ENCODE data around the gene GATA5. TPM values are rescaled to one million over a fixed set of nuclear protein-coding genes. Genes with fewer than 3 reads are reported as not detected.

The GATA5 gene
- total RNA-seq, 1 experiment from 2014 or later = 0.96 TPM

GRCh38 chr20:62457831-62458230, 18.0 kb downstream of the GATA5 start:
- BruUV-seq (replicated peaks) = no TSS peak
- Histone ChIP-seq H3K36me3 (ENCODE audit: low read depth) (no peaks in the 10 kb centered on the region), H3K4me2 (no peak overlapping the region), H3K9me3 (ENCODE audit: insufficient read depth, low read depth) (no peaks in the 10 kb centered on the region), H3K79me2 (ENCODE audit: low read depth) (no peaks in the 10 kb centered on the region), H3K9me2 (ENCODE audit: insufficient read depth) (no peaks in the 10 kb centered on the region), H3K4me3 (no peak overlapping the region), H3K27me3 (ENCODE audit: insufficient read depth, low read depth) (peaks cover 53% of the 10 kb centered on the region), H3K4me1 (replicated peaks; ENCODE audit: insufficient read depth) (no peaks in the 10 kb centered on the region), H3F3A (ENCODE audit: insufficient read depth, low read depth) (no peaks in the 10 kb centered on the region), H4K20me1 (ENCODE audit: insufficient read depth) (no peaks in the 10 kb centered on the region), H3K27ac (no peak overlapping the region), H2AFZ (no peak overlapping the region)
- ChIA-PET POLR2A (ENCODE audit: unreplicated experiment) (no interaction called here), CTCF (no interaction called here)
- TF ChIP-seq CTCF (conservative IDR thresholded peaks at IDR 0.05) = no peak
- intact Hi-C loops (cut with micrococcal nuclease; ENCODE audit: unreplicated experiment) = no loop called here
- DNase-seq = no peak

GRCh38 chr20:62457098-62457497, 18.7 kb downstream of the GATA5 start:
- peaks cover 61% of the 10 kb centered on the region for H3K27me3 ChIP-seq (ENCODE audit: insufficient read depth, low read depth)

GRCh38 chr20:62455929-62456328, 19.9 kb downstream of the GATA5 start:
- H3K27ac ChIP-seq = no peak overlapping the region
- no peaks in the 10 kb centered on the region for H4K20me1 ChIP-seq (ENCODE audit: insufficient read depth)
- H3K4me1 ChIP-seq (replicated peaks; ENCODE audit: insufficient read depth) = no peaks in the 10 kb centered on the region
- no peaks in the 10 kb centered on the region for H3F3A ChIP-seq (ENCODE audit: insufficient read depth, low read depth)
- no peak overlapping the region for H3K4me3 ChIP-seq
- intact Hi-C loops (cut with micrococcal nuclease; ENCODE audit: unreplicated experiment) = no loop called here
- H2AFZ ChIP-seq = no peak overlapping the region
- H3K27me3 ChIP-seq (ENCODE audit: insufficient read depth, low read depth) = peaks cover 69% of the 10 kb centered on the region
- ChIA-PET POLR2A (ENCODE audit: unreplicated experiment) (no interaction called here), CTCF (no interaction called here)
- H3K4me2 ChIP-seq = no peak overlapping the region
- no peak for TF ChIP-seq EZH2 (IDR thresholded peaks at IDR 0.05; ENCODE audit: low read depth)
- no peaks in the 10 kb centered on the region for H3K36me3 ChIP-seq (ENCODE audit: low read depth)
- BruUV-seq (replicated peaks) = no TSS peak
- no peaks in the 10 kb centered on the region for H3K9me2 ChIP-seq (ENCODE audit: insufficient read depth)
- H3K79me2 ChIP-seq (ENCODE audit: low read depth) = no peaks in the 10 kb centered on the region
- DNase-seq = no peak
- no peaks in the 10 kb centered on the region for H3K9me3 ChIP-seq (ENCODE audit: insufficient read depth, low read depth)

More at GRCh38 chr20:62457098-62457497, 18.7 kb downstream of the GATA5 start:
- H3K36me3 ChIP-seq (ENCODE audit: low read depth) = no peaks in the 10 kb centered on the region
- ChIA-PET POLR2A (ENCODE audit: unreplicated experiment) (no interaction called here), CTCF (no interaction called here)
- TF ChIP-seq EZH2 (IDR thresholded peaks at IDR 0.05; ENCODE audit: low read depth) = no peak
- TF ChIP-seq CTCF (conservative IDR thresholded peaks at IDR 0.05) = no peak
- no peak for DNase-seq
- H3K27ac ChIP-seq = no peak overlapping the region
- H3K9me3 ChIP-seq (ENCODE audit: insufficient read depth, low read depth) = no peaks in the 10 kb centered on the region
- H3K9me2 ChIP-seq (ENCODE audit: insufficient read depth) = no peaks in the 10 kb centered on the region
- H2AFZ ChIP-seq = no peak overlapping the region
- BruUV-seq (replicated peaks) = no TSS peak
- no peaks in the 10 kb centered on the region for H3F3A ChIP-seq (ENCODE audit: insufficient read depth, low read depth)
- intact Hi-C loops (cut with micrococcal nuclease; ENCODE audit: unreplicated experiment) = no loop called here
- H3K4me3 ChIP-seq = no peak overlapping the region
- H4K20me1 ChIP-seq (ENCODE audit: insufficient read depth) = no peaks in the 10 kb centered on the region
- no peaks in the 10 kb centered on the region for H3K4me1 ChIP-seq (replicated peaks; ENCODE audit: insufficient read depth)
- no peaks in the 10 kb centered on the region for H3K79me2 ChIP-seq (ENCODE audit: low read depth)
- no peak overlapping the region for H3K4me2 ChIP-seq

- Histone ChIP-seq H4K20me1 (ENCODE audit: insufficient read depth) (no peaks in the 10 kb centered on the region), H3F3A (ENCODE audit: insufficient read depth, low read depth) (peaks cover 4% of the 10 kb centered on the region; the same call in 1 of the 2 replicates), H3K9me2 (ENCODE audit: insufficient read depth) (no peaks in the 10 kb centered on the region), H3K27ac (no peak overlapping the region), H2AFZ (no peak overlapping the region), H3K27me3 (ENCODE audit: insufficient read depth, low read depth) (peaks cover 76% of the 10 kb centered on the region), H3K4me3 (no peak overlapping the region), H3K36me3 (ENCODE audit: low read depth) (no peaks in the 10 kb centered on the region), H3K4me2 (no peak overlapping the region), H3K9me3 (ENCODE audit: insufficient read depth, low read depth) (no peaks in the 10 kb centered on the region), H3K4me1 (replicated peaks; ENCODE audit: insufficient read depth) (no peaks in the 10 kb centered on the region), H3K79me2 (ENCODE audit: low read depth) (no peaks in the 10 kb centered on the region)
- BruUV-seq (replicated peaks) = no TSS peak
- intact Hi-C loops (cut with micrococcal nuclease; ENCODE audit: unreplicated experiment) = no loop called here
- TF ChIP-seq CTCF (conservative IDR thresholded peaks at IDR 0.05) = no peak
- TF ChIP-seq EZH2 (IDR thresholded peaks at IDR 0.05; ENCODE audit: low read depth) = no peak
- no peak for DNase-seq
- CTCF ChIA-PET = interaction anchor here (0.5 kb wide), 1 partner anchor 96 kb away, joined by 6 read pairs; no protein-coding TSS in a partner anchor
- POLR2A ChIA-PET (ENCODE audit: unreplicated experiment) = no interaction called here
These were observed 20.7 kb downstream of the GATA5 start for GRCh38 chr20:62454904-62455636.

Measured in PC-9 (cell line).